ENCODE data around the gene EVL. TPM values are rescaled to one million over a fixed set of nuclear protein-coding genes. Genes with fewer than 3 reads are reported as not detected.

The EVL gene
- total and polyA plus RNA-seq, 10 of the 15 experiments (the other 5 are each of a cell fraction or from before 2014, with no cell fraction given): 11.9 to 341 (median 89.8) TPM

- 97% methylated on average over 8 of the region's 8 CpGs for WGBS (ENCODE audit: insufficient coverage, insufficient replicate concordance, low lambda C conversion rate, missing lambda C conversion rate)
- no peak overlapping the region for H3K9ac ChIP-seq (ENCODE audit: control insufficient read depth, insufficient read depth, low read length)
- RAD21 ChIA-PET (ENCODE audit: unreplicated experiment): interaction anchor here (0.5 to 1.0 kb wide), 2 partner anchors 38 to 233 kb away, joined by 3 to 4 read pairs; no protein-coding TSS in a partner anchor
- peaks cover 14 to 22% of the 10 kb centered on the region in 2 experiments; a peak in 3 of 4 replicates for H3K36me3 ChIP-seq (ENCODE audit: control insufficient read depth in 2 of 2, insufficient read depth in 2 of 2, low read length in 1 of 2)
- H3K27me3 ChIP-seq (replicated peaks in 1 of 2; ENCODE audit: control insufficient read depth in 2 of 2, insufficient read depth in 2 of 2, low read length in 1 of 2): no peaks in the 10 kb centered on the region
- H3K4me1 ChIP-seq (ENCODE audit: control insufficient read depth, insufficient read depth, low read length): no peaks in the 10 kb centered on the region
- TF ChIP-seq RUNX3 (IDR thresholded peaks at IDR 0.05; ENCODE audit: low read length): no peak
- TF ChIP-seq SMARCA5 (IDR thresholded peaks at IDR 0.05): no peak
- TF ChIP-seq ZSCAN29 (IDR thresholded peaks at IDR 0.05): no peak
- no peak for TF ChIP-seq NR2C1 (IDR thresholded peaks at IDR 0.05)
- TF ChIP-seq GATAD2B (conservative IDR thresholded peaks at IDR 0.05; ENCODE audit: low read depth): no peak
- no peak for TF ChIP-seq RBBP5 (conservative IDR thresholded peaks at IDR 0.05)
- TF ChIP-seq ZNF384 (IDR thresholded peaks at IDR 0.05; ENCODE audit: borderline replicate concordance, low read depth, low read length): no peak
- TF ChIP-seq POU2F2 (IDR thresholded peaks at IDR 0.05; ENCODE audit: borderline replicate concordance, low read depth, low read length): no peak
- TF ChIP-seq TCF12 (IDR thresholded peaks at IDR 0.05; ENCODE audit: low read depth, low read length): no peak
- TF ChIP-seq EED (IDR thresholded peaks at IDR 0.05; ENCODE audit: low read depth): no peak
- TF ChIP-seq, protein P1, sequence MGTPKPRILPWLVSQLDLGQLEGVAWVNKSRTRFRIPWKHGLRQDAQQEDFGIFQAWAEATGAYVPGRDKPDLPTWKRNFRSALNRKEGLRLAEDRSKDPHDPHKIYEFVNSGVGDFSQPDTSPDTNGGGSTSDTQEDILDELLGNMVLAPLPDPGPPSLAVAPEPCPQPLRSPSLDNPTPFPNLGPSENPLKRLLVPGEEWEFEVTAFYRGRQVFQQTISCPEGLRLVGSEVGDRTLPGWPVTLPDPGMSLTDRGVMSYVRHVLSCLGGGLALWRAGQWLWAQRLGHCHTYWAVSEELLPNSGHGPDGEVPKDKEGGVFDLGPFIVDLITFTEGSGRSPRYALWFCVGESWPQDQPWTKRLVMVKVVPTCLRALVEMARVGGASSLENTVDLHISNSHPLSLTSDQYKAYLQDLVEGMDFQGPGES (IDR thresholded peaks at IDR 0.05): no peak
- TF ChIP-seq YBX1 (IDR thresholded peaks at IDR 0.05): no peak
- TF ChIP-seq ESRRA (IDR thresholded peaks at IDR 0.05; ENCODE audit: low read length): no peak
- no peak overlapping the region for H3K4me2 ChIP-seq (ENCODE audit: control insufficient read depth, insufficient read depth)
- no peaks in the 10 kb centered on the region for H4K20me1 ChIP-seq (ENCODE audit: control insufficient read depth, insufficient read depth)
- H3K27ac ChIP-seq (ENCODE audit: control insufficient read depth, insufficient read depth): no peak overlapping the region
- POLR2A ChIA-PET: no interaction called here
- DNase-seq (ENCODE audit: low read depth, low spot score) (no peak), ATAC-seq (no peak), FAIRE-seq (no peak)
- BruUV-seq (replicated peaks): no TSS peak
- in situ Hi-C loops (cut with MboI): no loop called here
- no peak overlapping the region for H2AFZ ChIP-seq (ENCODE audit: control insufficient read depth, low read depth, low read length)
- H3K4me3 ChIP-seq: no peak overlapping the region
- SMC1A ChIA-PET (ENCODE audit: uncharacterized antibody, unreplicated experiment): interaction anchor here (1.4 kb wide), 1 partner anchor 12 kb away, joined by 3 read pairs; no protein-coding TSS in a partner anchor
- CTCF ChIA-PET: no interaction called here
- H3K9me3 ChIP-seq (replicated peaks; ENCODE audit: control insufficient read depth, insufficient read depth, low read length): no peaks in the 10 kb centered on the region
- no peaks in the 10 kb centered on the region for H3K79me2 ChIP-seq (ENCODE audit: control insufficient read depth, insufficient read depth, low read length)
- intact Hi-C loops (cut with micrococcal nuclease; ENCODE audit: unreplicated experiment): no loop called here
These were observed 54.0 kb downstream of the EVL start for GRCh38 chr14:100119251-100119650.

All from GM12878 (cell line).